ENCODE results near the gene DYNLT5.
"Not testable (repeated sequence)": the region's sequence is repeated elsewhere in the genome, so short reads cannot be mapped to it uniquely, and the experiment has no call there.

The DYNLT5 gene

DNA sequence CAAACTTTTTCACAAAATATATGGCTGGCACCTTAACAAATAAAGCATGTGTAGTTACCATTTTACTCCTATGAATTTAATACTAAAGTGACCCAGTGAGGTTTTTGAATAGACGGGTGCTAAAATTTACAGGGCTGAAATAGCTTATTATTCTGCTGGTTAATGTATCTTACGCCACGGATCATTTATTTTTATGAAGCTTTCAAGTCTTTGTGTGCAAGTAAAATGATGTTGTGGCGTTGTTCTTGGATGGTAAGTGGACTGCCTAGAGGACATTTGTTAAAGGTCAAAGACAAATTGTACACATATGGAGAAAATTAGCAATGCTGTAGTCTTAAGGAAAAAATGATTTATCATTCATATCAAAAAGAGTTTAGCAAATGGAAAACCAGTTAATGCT lies 26.0 kb downstream of the DYNLT5 start:
- DNase-seq (ENCODE audit: low read depth in 1 of 2, low spot score in 1 of 2): no peak
- in situ Hi-C loops (cut with HindIII; ENCODE audit: low pct_unique_long_range_greater_than_20kb, low sequenced_read_pairs): no loop called here
- TF ChIP-seq JUND (IDR thresholded peaks at IDR 0.05; ENCODE audit: low read depth): no peak

- no peak for DNase-seq (ENCODE audit: low read depth in 1 of 2, low spot score in 1 of 2)
- in situ Hi-C loops (cut with HindIII; ENCODE audit: low pct_unique_long_range_greater_than_20kb, low sequenced_read_pairs): no loop called here
- TF ChIP-seq JUND (IDR thresholded peaks at IDR 0.05; ENCODE audit: low read depth): no peak
These were observed 26.7 kb downstream of the DYNLT5 start for GRCh38 chr1:66778969-66779368.

DNA sequence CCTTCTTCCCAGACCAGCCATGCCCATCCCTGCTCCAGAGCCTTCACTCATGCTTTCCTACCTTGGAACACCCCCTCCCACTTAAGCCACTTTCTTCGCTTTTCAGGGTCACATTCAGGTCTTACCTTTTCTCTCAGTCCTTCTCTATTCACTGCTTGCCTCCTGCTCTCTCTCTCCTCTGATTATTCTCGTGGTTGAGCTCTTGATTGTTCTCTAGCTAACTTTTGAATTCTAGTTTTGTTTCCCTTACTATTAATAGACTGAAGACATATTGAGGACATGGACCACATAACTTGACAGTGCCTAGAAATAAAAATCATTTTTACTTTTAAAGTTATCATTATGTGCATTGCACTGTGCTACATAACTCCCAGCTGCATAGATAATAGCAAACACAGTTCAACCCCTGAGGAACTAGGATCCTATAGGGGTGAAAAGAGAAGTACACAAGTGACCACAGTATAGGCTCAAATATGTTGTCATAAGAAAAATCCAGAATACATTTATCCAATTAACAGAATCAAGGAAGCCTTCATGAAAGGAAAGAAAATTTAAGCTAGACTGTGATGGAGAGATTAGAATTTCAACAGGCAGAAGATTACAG lies 27.3 kb downstream of the DYNLT5 start:
- no peak for DNase-seq (ENCODE audit: low read depth in 1 of 2, low spot score in 1 of 2)
- TF ChIP-seq JUND (IDR thresholded peaks at IDR 0.05; ENCODE audit: low read depth): no peak
- in situ Hi-C loops (cut with HindIII; ENCODE audit: low pct_unique_long_range_greater_than_20kb, low sequenced_read_pairs): no loop called here

GRCh38 chr1:66785800-66786199 lies 33.5 kb downstream of the DYNLT5 start:
- DNase-seq (ENCODE audit: low read depth in 1 of 2, low spot score in 1 of 2); in situ Hi-C loops (cut with HindIII; ENCODE audit: low pct_unique_long_range_greater_than_20kb, low sequenced_read_pairs): not testable (repeated sequence)

- no peak for DNase-seq (ENCODE audit: low read depth in 1 of 2, low spot score in 1 of 2)
- no peak for TF ChIP-seq JUND (IDR thresholded peaks at IDR 0.05; ENCODE audit: low read depth)
- in situ Hi-C loops (cut with HindIII; ENCODE audit: low pct_unique_long_range_greater_than_20kb, low sequenced_read_pairs): no loop called here
These were observed 35.4 kb downstream of the DYNLT5 start for GRCh38 chr1:66787641-66788040.

DNA sequence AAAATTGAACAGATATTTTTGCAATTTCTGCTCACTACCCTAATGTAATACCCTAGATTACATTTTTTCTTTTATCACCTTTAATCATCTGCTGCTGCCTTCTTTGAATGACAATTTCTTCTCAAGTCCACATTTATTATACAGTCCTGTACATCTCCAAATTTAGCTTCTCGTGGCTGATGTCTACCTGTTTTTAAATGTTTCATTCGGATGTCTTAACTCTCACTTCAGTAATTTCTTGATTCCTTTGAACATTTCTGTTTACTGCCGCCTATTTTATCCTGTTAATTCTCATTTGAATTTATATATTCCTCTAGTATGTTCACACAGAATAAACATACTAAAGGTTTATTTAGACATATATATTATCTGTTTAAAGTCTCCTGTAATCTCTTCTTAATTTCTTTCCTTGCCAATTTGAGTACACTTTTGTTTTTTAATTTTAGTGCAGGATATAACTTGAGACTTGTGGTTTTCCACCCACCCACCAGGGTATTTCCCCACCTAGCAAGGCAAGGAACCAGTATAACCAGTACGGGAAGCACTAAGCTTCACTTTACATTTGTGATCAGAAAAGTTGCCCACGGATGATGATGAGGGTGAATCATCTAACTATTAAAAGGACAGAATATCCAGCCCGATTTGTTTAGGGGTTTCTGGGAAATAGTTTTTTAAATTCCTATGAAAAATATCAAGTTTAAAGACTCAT lies 36.1 kb downstream of the DYNLT5 start:
- no peak for TF ChIP-seq JUND (IDR thresholded peaks at IDR 0.05; ENCODE audit: low read depth)
- DNase-seq (ENCODE audit: low read depth in 1 of 2, low spot score in 1 of 2): no peak
- in situ Hi-C loops (cut with HindIII; ENCODE audit: low pct_unique_long_range_greater_than_20kb, low sequenced_read_pairs): no loop called here

DNA sequence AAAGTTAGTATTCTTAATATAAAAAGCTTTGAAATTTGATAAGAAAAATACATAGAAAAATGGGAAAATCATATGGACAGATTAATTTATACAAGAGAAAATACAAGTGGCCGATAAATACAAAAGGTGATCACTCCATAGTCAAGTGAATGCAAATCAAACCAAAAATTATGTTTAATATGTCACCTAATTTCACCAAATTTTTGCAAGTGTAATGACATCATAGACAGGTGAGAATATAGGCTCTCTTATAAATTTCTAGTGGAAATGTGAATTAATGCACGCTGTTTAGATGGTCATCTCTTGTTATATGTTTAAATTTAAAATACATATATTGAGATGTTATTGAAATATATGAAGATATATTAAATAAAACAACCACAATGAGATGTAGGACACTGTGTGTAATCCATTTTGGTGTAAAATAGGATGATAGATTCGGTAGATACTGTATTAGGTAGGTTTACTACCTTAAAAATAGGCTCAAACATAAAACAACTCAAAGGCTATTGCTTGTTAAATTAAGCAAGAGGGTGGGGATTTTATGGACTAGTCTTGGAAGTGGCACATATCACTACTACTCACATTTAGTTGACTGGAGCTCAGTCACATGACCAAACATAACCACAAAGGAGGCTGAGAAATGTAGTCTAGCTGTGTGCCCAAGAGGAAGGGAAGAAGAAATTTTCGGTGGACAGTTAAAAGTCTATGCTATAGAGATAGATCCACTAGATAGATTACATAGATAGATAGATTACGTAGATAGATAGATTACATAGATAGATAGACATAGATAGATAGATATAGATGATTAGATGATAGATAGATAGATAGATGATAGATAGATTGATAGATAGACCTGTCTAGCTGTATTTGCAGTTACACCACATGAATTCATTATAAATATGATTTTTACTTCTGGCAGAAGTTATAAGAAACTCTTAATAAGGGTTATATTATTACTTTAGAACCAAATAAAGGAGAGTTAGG lies 39.7 kb downstream of the DYNLT5 start:
- in situ Hi-C loops (cut with HindIII; ENCODE audit: low pct_unique_long_range_greater_than_20kb, low sequenced_read_pairs): no loop called here
- no peak for TF ChIP-seq JUND (IDR thresholded peaks at IDR 0.05; ENCODE audit: low read depth)
- no peak for DNase-seq (ENCODE audit: low read depth in 1 of 2, low spot score in 1 of 2)

DNA sequence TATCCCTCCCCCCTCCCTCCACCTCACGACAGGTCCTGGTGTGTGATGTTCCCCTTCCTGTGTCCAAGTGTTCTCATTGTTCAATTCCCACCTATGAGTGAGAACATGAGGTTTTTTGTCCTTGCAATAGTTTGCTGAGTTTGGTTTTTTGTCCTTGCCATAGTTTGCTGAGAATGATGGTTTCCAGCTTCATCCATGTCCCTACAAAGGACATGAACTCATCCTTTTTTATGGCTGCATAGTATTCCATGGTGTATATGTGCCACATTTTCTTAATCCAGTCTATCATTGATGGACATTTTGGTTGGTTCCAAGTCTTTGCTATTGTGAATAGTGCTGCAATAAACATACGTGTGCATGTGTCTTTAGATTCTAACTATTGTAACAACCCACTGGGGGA lies 43.6 kb downstream of the DYNLT5 start:
- DNase-seq (ENCODE audit: low read depth in 1 of 2, low spot score in 1 of 2); in situ Hi-C loops (cut with HindIII; ENCODE audit: low pct_unique_long_range_greater_than_20kb, low sequenced_read_pairs): not testable (repeated sequence)

DNA sequence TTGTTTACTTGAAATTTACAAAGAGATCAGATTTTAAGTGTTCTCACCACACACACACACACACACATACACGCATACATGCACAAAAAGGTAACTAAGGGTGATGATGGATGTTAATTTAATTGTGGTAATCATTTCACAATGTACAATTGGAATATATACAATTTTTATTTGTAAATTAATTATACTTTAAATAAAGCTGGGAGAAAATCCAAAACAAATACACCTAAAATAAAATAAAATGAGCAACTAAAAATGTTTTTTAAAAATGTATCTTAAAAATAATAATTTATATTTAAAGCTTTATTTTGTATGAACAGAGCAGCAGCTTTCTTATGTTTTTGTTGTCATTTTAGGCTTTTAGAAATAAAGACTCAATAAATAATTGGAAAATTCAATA lies 57.0 kb downstream of the DYNLT5 start:
- no peak for TF ChIP-seq JUND (IDR thresholded peaks at IDR 0.05; ENCODE audit: low read depth)
- in situ Hi-C loops (cut with HindIII; ENCODE audit: low pct_unique_long_range_greater_than_20kb, low sequenced_read_pairs): no loop called here
- no peak for DNase-seq (ENCODE audit: low read depth in 1 of 2, low spot score in 1 of 2)

GRCh38 chr1:66809736-66810326 lies 57.6 kb downstream of the DYNLT5 start:
- no peak for TF ChIP-seq JUND (IDR thresholded peaks at IDR 0.05; ENCODE audit: low read depth)
- DNase-seq (ENCODE audit: low read depth in 1 of 2, low spot score in 1 of 2): no peak
- in situ Hi-C loops (cut with HindIII; ENCODE audit: low pct_unique_long_range_greater_than_20kb, low sequenced_read_pairs): no loop called here

DNA sequence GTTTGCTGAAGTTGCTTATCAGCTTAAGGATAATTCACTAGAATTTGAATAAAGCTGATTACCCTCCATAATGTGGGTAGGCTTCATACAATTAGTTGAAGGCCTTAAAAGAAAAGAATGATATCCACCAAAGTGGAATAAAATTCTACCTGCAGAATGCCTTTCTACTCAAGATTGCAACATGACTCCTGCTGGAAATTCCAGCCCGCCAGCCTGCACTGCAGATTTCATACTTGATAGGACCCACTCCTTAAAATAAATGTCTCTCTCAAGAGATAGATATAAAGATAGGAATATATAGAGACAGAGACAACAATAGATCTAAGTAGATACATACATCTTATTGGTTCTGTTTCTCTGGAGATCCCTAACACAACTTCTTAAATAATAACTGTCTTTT lies 72.5 kb downstream of the DYNLT5 start:
- TF ChIP-seq JUND (IDR thresholded peaks at IDR 0.05; ENCODE audit: low read depth): no peak
- in situ Hi-C loops (cut with HindIII; ENCODE audit: low pct_unique_long_range_greater_than_20kb, low sequenced_read_pairs): no loop called here
- DNase-seq (ENCODE audit: low read depth in 1 of 2, low spot score in 1 of 2): no peak

Data from T47D (cell line).